ENCODE data around the gene DDX39B.

Gene DDX39B

DNA sequence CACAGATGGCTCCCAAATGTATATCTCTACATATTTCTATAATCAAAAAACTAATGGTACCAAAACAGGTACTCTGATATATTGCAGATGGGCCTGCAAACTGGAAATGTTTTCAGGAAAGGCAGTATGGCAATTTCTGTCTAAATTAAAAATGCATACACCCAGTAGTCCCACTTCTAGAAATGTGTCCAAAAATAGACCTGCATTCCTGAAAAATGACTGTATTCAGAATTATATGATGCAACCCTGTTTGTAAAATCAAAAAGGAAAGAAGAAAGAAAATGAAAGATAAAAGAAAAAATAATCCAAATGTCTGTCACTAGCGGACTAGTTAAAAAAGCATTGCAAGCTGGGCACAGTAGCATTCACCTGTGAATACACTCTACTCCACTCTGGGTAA is 56.7 kb downstream of the DDX39B start:
- peak; percentile 26 for DNase-seq (ENCODE audit: low read depth)

DNA sequence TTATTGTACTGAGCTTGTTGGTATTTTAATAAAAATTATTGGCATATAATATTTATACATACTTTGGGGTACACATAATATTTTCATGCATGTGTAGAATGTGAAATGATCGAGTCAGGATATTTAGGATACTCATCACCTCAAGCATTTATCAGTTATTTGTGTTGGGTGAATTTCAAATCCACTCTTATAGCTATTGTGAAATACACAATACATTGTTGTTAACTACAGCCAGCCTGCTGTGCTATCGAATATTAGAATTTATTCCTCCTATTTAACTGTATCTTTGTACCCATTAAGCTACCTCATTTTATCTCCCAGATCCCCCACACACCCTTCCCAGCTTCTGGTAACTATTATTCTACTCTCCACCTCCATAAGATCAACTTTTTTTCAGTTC is 58.4 kb downstream of the DDX39B start:
- DNase-seq (ENCODE audit: low read depth) = no peak

- DNase-seq (ENCODE audit: low read depth) = no peak
Observed at GRCh38 chr6:31480574-31480973, 61.2 kb downstream of the DDX39B start.
